ENCODE measurements around the gene C1QTNF7. TPM values are rescaled to one million over a fixed set of nuclear protein-coding genes. Genes with fewer than 3 reads are reported as not detected.

Gene C1QTNF7
- total RNA-seq, 4 donors from 2014 or later: 1.2 to 9.5 (median 3.2) TPM

DNA sequence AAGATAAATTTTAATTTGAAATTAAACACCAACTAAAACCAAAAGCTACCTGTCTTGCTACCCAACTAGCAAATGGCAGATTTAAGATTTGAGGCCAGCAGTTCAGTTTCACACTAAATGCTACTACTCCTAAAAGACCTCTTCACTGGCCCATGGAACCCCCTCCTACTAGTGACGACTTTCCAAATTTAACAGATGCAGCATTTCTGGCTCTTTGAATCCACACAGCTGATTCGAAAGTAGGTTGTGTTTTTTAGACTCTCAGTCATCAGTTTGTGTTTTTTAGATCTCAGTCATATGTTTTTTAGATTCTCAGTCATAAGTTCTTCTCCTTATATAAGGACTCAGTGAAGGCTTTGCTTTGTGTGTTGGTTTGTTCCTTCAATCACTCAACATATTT lies 30.8 kb downstream of the C1QTNF7 start:
- Histone ChIP-seq H3K4me1 (no peaks in the 10 kb centered on the region), H3K27me3 (no peaks in the 10 kb centered on the region), H3K4me3 (replicated peaks in 1 of 3) (no peak overlapping the region), H3K27ac (no peak overlapping the region), H3K36me3 (no peaks in the 10 kb centered on the region), H3K9me3 (no peaks in the 10 kb centered on the region)
- intact Hi-C loops (cut with DNase I): loop anchor here (5.0 kb wide), 1 partner anchor 221 kb away; no protein-coding TSS in a partner anchor
- WGBS, 2 donors: 64 to 71% methylated on average over 2 of the region's 2 CpGs
- no peak for DNase-seq
- TF ChIP-seq POLR2A (IDR thresholded peaks at IDR 0.05): no peak
- TF ChIP-seq, protein P1, sequence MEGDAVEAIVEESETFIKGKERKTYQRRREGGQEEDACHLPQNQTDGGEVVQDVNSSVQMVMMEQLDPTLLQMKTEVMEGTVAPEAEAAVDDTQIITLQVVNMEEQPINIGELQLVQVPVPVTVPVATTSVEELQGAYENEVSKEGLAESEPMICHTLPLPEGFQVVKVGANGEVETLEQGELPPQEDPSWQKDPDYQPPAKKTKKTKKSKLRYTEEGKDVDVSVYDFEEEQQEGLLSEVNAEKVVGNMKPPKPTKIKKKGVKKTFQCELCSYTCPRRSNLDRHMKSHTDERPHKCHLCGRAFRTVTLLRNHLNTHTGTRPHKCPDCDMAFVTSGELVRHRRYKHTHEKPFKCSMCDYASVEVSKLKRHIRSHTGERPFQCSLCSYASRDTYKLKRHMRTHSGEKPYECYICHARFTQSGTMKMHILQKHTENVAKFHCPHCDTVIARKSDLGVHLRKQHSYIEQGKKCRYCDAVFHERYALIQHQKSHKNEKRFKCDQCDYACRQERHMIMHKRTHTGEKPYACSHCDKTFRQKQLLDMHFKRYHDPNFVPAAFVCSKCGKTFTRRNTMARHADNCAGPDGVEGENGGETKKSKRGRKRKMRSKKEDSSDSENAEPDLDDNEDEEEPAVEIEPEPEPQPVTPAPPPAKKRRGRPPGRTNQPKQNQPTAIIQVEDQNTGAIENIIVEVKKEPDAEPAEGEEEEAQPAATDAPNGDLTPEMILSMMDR (IDR thresholded peaks at IDR 0.05): no peak

DNA sequence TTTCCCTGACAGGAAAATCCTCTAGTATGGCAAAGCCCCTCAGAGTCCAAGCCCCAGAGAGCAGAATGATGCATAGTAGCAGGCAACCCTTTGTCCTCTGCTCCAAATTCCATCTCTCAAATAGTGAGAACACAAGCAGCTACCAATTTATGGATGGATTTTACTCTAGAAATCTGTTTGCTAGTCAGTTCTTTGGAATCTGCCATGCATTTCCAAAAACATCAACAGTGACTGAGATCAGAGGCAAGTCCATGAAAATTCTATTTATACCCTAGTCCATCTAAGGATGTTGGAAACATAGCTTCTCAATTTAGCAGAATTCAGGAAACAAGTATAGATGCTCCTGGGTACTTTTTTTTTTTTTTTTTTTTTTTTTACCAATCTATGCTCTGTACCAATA lies 31.9 kb downstream of the C1QTNF7 start:
- Histone ChIP-seq H3K9me3 (no peaks in the 10 kb centered on the region), H3K27ac (no peak overlapping the region), H3K27me3 (no peaks in the 10 kb centered on the region), H3K4me1 (no peaks in the 10 kb centered on the region), H3K36me3 (no peaks in the 10 kb centered on the region), H3K4me3 (replicated peaks in 1 of 3) (no peak overlapping the region)
- DNase-seq: no peak
- intact Hi-C loops (cut with DNase I): loop anchor here (5.0 kb wide), 1 partner anchor 222 kb away; no protein-coding TSS in a partner anchor
- TF ChIP-seq POLR2A (IDR thresholded peaks at IDR 0.05): no peak
- TF ChIP-seq, protein P1 (IDR thresholded peaks at IDR 0.05): no peak

DNA sequence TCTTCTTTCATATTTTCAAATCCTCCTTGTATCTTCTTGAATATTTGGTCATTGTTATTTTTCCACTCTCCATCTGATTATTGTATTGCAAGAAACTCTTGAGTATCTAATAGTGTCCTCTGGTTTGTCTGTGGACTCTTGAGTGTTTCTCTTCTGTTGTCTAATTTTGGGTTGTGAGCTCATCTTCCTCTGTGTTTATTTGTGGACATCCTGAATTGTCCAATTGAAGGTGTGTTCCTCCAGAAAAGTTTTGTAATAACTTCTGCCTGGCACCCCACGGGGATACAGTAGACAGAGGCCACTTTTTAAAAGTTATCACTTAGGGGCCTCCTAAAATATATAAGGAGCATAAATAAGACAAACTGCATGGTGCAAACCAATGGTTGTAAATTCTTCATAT lies 38.8 kb downstream of the C1QTNF7 start:
- no peak for DNase-seq
- no peaks in the 10 kb centered on the region for H3K27me3 ChIP-seq
- TF ChIP-seq POLR2A (IDR thresholded peaks at IDR 0.05): no peak
- TF ChIP-seq, protein P1 (IDR thresholded peaks at IDR 0.05): no peak
- H3K4me1 ChIP-seq: peaks cover 0 to 6% of the 10 kb centered on the region in 2 donors
- no peak overlapping the region for H3K4me3 ChIP-seq (replicated peaks in 1 of 3)
- H3K36me3 ChIP-seq: no peaks in the 10 kb centered on the region
- intact Hi-C loops (cut with DNase I): no loop called here
- H3K27ac ChIP-seq: no peak overlapping the region
- H3K9me3 ChIP-seq: no peaks in the 10 kb centered on the region
- 83 to 84% methylated on average over 1 of the region's 1 CpG for WGBS, 2 donors

DNA sequence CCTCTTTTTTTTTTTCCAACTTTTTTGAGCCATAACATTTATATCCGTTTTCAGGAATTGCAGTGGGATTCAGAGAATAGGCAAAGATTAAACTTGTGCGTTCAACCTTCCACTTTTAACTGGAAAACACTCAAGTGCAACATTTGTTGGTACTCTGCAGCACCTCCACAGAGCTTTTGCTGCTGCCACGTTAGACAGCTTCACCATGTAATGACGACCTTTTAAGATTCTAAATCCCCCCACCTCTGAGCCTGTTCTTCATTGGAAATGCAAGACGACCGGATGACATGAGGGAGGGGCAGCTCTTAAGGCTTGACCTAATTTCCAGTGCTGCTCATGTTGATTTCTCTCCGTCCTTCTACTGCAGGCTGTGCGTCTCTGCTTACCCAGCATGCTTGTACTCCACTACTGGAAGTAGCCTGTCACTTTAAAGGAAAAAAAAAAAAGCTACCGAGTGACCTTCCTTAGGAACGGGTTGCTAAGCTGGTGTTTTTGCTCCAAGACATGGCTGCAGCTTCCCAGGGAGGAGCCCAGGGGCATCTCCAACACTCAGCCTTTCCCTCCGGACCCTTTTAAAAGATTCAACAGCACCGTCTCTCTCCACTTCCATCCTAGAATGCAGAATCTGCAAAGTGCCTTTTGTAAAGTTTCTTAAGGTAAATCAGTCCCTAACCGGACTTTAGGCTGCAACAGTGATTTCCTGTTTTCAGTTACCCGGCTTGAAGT lies 41.7 kb downstream of the C1QTNF7 start, which contains the start of gene CC2D2A:
TSS of gene CC2D2A (plus strand) at position 481 of the 726 bp plus-strand sequence. CDS start 6,051 bp downstream, outside the sequence.
- TF ChIP-seq, protein P1 (IDR thresholded peaks at IDR 0.05): no peak
- no peak for TF ChIP-seq POLR2A (IDR thresholded peaks at IDR 0.05)
- H3K4me1 ChIP-seq: peaks cover 0 to 6% of the 10 kb centered on the region in 2 donors
- no peaks in the 10 kb centered on the region for H3K36me3 ChIP-seq
- no peaks in the 10 kb centered on the region for H3K27me3 ChIP-seq
- peak within 1 kb of the TSS in 2 of 3 donors; percentile 34 to 44 for H3K4me3 ChIP-seq (replicated peaks in 1 of 3)
- H3K27ac ChIP-seq: peak within 1 kb of the TSS in 1 of 3 donors; percentile 23
- WGBS, 2 donors: 2 to 6% methylated on average over 14 of the region's 14 CpGs
- no peaks in the 10 kb centered on the region for H3K9me3 ChIP-seq
- peak in 1 of 2 donors; percentile 14 for DNase-seq
- intact Hi-C loops (cut with DNase I): no loop called here

DNA sequence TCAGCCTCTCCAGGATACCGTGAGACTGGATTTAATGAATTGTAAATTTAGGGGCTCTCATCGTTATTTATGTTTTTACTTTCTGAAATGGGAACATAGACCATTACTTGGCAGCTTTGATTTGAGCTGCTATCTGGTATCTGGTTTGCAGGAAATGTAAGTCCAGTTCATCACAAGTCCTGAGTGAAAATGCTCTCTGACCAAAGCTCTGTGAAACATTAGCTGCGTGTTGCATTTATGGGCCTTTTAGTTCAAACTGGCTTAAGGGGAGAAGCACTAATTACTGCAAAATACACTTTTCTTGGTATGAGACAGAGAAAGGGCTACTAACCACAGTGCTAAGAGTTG lies 42.3 kb downstream of the C1QTNF7 start:
- intact Hi-C loops (cut with DNase I): no loop called here

More for the DNA sequence above, 42.3 kb downstream of the C1QTNF7 start:
- Histone ChIP-seq H3K27ac (peak overlapping the region in 1 of 3 donors; percentile 23), H3K4me3 (replicated peaks in 1 of 3) (peak overlapping the region in 2 of 3 donors; percentile 34 to 44), H3K27me3 (no peaks in the 10 kb centered on the region), H3K4me1 (peaks cover 0 to 6% of the 10 kb centered on the region in 2 donors), H3K9me3 (no peaks in the 10 kb centered on the region), H3K36me3 (no peaks in the 10 kb centered on the region)
- TF ChIP-seq, protein P1 (IDR thresholded peaks at IDR 0.05): no peak
- no peak for TF ChIP-seq POLR2A (IDR thresholded peaks at IDR 0.05)
- DNase-seq: no peak
- WGBS, 2 donors: 0 to 4% methylated on average over 3 of the region's 3 CpGs
